ENCODE results near the gene TBC1D24.
A peak's percentile ranks its signal among the peaks of the same experiment; 100 is the strongest.
"Not testable (repeated sequence)": the region's sequence is repeated elsewhere in the genome, so short reads cannot be mapped to it uniquely, and the experiment has no call there.

The TBC1D24 gene

DNA sequence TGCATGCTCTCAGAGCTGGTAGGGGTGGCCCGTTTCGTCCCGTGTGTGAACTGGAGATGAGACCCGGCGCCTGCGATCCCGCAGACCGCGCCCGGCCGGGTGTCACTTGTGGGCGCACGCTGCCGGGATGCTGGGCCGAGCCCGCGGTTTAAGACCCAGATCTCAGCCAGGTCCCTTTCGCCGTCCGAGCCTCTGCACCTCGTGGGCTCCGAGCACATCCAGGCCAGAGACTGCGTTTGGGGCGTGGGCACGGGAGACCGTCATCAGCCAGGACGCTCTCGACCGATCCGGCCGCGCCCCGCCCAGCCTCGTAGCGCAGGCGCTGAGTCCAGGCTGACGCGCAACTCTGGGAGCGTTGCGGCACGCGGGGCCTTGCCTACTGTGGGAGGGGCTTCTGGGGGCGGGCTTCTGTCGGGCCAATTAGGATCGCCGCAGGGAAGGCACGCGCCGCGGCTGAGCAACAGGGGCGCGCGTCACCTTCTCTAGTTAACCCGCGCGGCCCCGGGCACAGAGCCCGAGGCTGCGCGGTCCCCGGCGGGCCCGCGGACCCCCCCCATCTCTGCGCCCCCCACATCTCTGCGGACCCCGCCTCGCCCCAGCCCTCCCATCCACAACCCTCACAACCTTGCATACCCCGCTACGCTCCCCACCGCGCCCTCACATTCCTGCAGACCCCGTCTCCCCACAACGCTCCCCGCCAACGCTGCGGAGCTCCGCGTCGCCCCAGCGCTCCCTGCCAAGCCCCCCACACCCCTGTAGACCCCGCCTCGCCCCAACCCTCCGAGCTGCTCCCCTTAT, 57.0 kb downstream of the TBC1D24 start:
- peak; percentile 92 to 95 for DNase-seq (ENCODE audit: low read depth in 2 of 2)

- DNase-seq (ENCODE audit: low read depth in 2 of 2), result peak in 1 of 2 donors; percentile 43
These were observed 57.7 kb downstream of the TBC1D24 start for GRCh38 chr16:2532494-2533141.

DNA sequence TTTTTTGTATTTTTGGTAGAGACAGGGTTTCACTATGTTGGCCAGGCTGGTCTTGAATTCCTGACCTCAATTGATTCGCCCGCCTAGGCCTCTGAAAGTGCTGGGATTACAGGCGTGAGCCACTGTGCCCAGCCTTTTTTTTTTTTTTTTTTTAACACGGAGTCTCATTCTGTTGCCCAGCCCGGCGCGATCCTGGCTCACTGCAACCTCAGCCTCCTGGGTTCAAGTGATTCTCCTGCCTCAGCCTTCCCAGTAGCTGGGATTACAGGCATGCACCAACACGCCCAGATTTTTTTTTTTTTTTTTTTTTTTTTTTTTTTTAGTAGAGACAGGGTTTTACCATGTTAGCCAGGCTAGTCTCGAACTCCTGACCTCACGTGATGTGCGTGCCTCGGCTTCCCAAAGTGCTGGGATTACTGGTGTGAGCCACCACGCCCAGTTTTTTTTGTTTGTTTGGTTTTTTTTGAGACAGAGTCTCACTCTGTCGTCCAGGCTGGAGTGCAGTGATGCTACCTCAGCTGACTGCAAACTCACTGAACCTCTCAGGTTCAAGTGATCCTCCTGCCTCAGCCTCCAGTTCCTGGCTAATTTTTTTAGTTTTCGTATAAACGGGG, 58.3 kb downstream of the TBC1D24 start:
- not testable (repeated sequence) for DNase-seq (ENCODE audit: low read depth in 2 of 2)

DNA sequence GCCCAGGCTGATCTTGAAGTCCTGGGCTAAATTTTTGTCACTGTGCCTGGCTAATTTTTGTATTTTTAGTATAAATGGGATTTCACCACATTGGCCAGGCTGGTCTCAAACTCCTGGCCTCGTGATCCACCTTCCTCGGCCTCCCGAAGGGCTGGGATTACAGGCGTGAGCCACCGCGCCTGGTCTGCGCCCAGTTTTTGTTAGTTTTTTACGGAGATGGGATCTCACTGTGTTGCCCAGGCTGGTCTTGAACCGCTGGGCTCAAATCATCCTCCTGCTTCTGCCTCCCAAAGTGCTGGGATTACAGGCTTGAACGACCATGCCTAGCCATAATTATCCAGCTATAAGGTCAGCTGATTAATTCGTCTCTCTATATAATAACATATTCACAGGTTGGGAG, 59.0 kb downstream of the TBC1D24 start:
- no peak for DNase-seq (ENCODE audit: low read depth in 2 of 2)

- not testable (repeated sequence) for DNase-seq (ENCODE audit: low read depth in 2 of 2)
These were observed 59.4 kb downstream of the TBC1D24 start for GRCh38 chr16:2534335-2534734.

GRCh38 chr16:2535625-2536013, 60.7 kb downstream of the TBC1D24 start:
- no peak for DNase-seq (ENCODE audit: low read depth in 2 of 2)

DNA sequence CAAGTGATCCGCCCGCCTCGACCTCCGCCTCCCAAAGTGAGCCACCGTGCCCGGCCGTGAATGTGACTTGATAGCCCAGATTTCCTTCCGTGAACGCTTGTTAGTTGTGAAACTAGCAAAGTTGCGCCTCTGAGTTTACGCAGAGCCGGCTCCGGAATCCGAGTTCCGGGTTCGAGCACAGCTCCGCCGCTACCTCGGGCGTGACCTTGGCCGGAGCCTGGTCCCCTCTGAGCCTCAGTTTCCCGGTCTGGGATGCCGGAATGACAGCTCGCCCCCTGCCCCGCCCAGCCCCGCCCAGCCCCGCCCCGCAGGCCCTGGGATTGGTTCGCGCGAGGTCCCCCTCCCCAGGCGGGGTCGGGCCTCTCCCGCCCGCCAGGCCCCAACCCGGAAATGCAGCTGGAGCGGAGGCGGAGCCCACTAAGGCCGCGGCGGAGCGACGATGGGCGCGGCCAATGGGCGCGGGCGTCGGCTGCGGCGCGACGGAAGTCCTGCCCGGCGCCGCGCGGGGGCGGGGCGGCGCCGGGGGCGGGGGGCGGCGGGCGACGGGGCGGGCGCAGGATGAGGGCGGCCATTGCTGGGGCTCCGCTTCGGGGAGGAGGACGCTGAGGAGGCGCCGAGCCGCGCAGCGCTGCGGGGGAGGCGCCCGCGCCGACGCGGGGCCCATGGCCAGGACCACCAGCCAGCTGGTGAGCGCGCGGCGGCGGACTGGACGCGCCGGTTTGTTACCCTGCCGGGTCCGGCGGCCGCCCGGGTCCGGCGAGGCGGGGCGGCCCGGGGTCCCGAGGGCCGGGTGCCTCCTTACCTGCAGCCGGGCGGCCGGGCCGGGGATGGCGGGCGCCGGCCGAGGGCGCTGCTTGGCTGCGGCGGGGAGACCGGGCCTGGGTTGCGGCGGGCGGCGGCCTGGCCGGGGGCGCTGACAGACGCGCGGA, 62.8 kb downstream of the TBC1D24 start, which contains the start of gene PDPK1:
TSS of gene PDPK1 (plus strand) at position 571 of the 929 bp plus-strand sequence. CDS start at position 663, 92 bp downstream.
- peak; percentile 88 to 89 for DNase-seq (ENCODE audit: low read depth in 2 of 2)

- not testable (repeated sequence) for DNase-seq (ENCODE audit: low read depth in 2 of 2)
These were observed 64.4 kb downstream of the TBC1D24 start for GRCh38 chr16:2539192-2539844.

DNA sequence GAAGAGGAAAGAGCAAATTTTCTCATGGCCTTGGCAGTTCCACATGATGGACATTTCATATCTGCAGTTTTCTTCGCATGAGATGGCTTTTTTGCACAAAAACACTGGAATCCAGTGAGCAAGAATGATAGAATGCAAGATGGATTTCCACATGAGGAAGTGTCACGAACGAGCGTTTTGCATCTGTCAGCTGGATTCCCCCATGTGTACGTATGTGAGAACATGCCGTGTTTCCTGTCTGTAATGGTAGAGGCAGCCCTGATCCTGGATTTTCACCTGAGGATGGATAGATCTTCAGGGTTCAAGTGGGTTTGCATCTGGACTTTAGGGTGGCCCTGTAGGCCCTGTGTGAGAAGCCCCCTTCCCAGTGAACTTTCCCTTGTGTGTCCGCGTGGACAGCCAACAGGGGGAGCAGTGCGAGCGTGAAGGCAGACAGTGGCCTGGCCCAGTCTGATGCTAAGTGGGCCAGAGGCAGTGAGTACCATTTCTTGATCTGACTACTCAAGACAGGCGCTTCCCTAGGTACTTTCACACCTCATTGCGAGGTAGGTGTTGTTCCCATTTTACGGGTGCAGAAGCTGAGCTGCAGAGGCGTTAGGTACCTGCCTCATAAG, 65.0 kb downstream of the TBC1D24 start:
- not testable (repeated sequence) for DNase-seq (ENCODE audit: low read depth in 2 of 2)

DNA sequence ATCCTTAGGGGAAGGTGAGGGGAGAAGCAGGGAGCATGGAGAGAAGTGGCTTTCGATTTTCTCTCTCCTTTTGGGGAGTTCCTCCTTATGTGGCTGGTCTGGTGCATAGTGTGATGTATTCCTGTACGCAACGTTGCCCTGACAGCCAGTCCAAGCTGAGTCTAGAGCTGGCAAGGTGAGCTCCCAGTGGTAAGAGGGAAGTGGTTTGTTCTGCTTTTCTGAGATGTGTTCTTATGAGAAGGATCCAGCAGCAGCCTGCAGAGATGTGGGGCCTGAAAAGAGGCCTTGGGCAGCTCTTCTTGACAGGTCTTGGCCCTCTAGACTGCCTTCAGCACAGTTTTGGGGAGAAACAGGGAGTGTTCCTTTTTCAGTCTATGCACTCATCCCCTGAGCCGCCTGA, 66.0 kb downstream of the TBC1D24 start:
- DNase-seq (ENCODE audit: low read depth in 2 of 2), result not testable (repeated sequence)

DNA sequence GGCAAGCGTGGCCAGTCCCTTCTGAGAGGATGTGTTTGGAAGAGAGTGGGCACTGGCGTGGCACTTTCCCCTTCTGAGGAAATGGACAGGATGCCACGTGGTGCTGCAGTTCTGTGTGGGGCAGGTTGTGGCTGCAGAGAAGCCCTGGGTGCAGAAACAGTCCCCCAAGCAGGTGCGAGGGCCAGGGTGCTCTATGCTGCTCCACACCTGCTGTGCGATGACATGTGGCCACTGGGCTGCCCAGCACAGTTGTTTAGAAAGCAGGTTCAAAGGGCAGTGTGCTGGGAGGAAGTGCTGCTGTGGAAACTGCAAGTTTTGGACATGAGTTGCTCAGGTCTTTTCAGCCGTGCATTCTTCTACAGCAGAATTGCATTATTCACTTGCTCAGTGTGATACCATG, 66.5 kb downstream of the TBC1D24 start:
- DNase-seq (ENCODE audit: low read depth in 2 of 2), result not testable (repeated sequence)

DNA sequence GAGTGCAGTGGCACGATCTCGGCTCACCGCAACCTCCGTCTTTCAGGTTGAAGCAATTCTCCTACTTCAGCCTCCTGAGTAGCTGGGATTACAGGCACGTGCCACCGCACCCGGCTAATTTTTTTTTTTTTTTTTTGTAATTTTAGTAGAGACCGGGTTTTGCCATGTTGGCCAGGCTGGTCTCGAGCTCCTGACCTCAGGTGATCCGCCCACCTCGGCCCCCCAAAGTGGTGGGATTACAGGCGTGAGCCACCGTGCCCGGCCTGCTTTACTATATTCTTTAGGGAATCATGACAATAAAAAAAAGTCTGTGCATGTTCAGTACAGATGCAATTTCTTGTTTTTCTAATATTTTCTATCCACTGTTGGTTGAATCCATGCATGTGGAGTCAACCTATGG, 68.8 kb downstream of the TBC1D24 start:
- DNase-seq (ENCODE audit: low read depth in 2 of 2), result not testable (repeated sequence)

- DNase-seq (ENCODE audit: low read depth in 2 of 2), result not testable (repeated sequence)
These were observed 75.5 kb downstream of the TBC1D24 start for GRCh38 chr16:2550283-2550878.

DNA sequence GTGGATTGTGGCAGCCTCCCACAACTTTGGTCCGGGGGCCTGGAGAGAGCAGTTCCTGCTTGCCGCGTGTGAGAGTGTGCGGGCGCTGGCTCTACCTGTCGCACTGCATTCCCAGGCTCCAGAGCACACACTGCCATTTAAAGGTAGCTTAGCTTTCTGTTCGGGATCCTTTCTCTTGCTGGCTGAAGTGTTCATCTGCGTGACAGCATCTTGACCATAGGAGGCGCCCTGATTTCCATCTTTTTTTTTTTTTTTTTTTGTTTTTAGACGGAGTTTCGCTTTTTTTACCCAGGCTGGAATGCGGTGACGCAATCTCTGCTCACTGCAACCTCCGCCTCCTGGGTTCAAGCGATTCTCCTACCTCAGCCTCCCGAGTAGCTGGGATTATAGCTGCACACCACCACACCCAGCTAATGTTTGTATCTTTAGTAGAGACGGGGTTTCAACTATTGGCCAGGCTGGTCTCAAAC, 76.5 kb downstream of the TBC1D24 start:
- not testable (repeated sequence) for DNase-seq (ENCODE audit: low read depth in 2 of 2)

GRCh38 chr16:2554709-2555425, 79.9 kb downstream of the TBC1D24 start:
- not testable (repeated sequence) for DNase-seq (ENCODE audit: low read depth in 2 of 2)

Measured in stimulated activated CD4-positive, alpha-beta T cell treated with anti-CD3 and anti-CD28 coated beads, Interleukin-1b, Interleukin-23, amount 100 ng/mL, for 4 hours (primary cell).